ENCODE results near the gene MYO18A. TPM values are rescaled to one million over a fixed set of nuclear protein-coding genes. Genes with fewer than 3 reads are reported as not detected.

Gene MYO18A
- total RNA-seq, 1 experiment from 2014 or later, result 13.3 TPM

GRCh38 chr17:29138184-29138955 lies 41.8 kb downstream of the MYO18A start:
- DNase-seq (ENCODE audit: low read depth), result peak; percentile 64
- in situ Hi-C loops (cut with HindIII; ENCODE audit: low pct_unique_long_range_greater_than_20kb, low sequenced_read_pairs), result no loop called here

- no peak for DNase-seq (ENCODE audit: low read depth)
- in situ Hi-C loops (cut with HindIII; ENCODE audit: low pct_unique_long_range_greater_than_20kb, low sequenced_read_pairs), result no loop called here
These were observed 43.0 kb downstream of the MYO18A start for GRCh38 chr17:29136998-29137730.

- in situ Hi-C loops (cut with HindIII; ENCODE audit: low pct_unique_long_range_greater_than_20kb, low sequenced_read_pairs), result no loop called here
- DNase-seq (ENCODE audit: low read depth), result no peak
These were observed 44.7 kb downstream of the MYO18A start for GRCh38 chr17:29135464-29135863.

- in situ Hi-C loops (cut with HindIII; ENCODE audit: low pct_unique_long_range_greater_than_20kb, low sequenced_read_pairs), result no loop called here
- peak; percentile 59 for DNase-seq (ENCODE audit: low read depth)
These were observed 47.0 kb downstream of the MYO18A start for GRCh38 chr17:29133121-29133713.

- in situ Hi-C loops (cut with HindIII; ENCODE audit: low pct_unique_long_range_greater_than_20kb, low sequenced_read_pairs), result no loop called here
- DNase-seq (ENCODE audit: low read depth), result no peak
These were observed 48.1 kb downstream of the MYO18A start for GRCh38 chr17:29131814-29132682.

- no peak for DNase-seq (ENCODE audit: low read depth)
- in situ Hi-C loops (cut with HindIII; ENCODE audit: low pct_unique_long_range_greater_than_20kb, low sequenced_read_pairs), result no loop called here
These were observed 50.5 kb downstream of the MYO18A start for GRCh38 chr17:29129731-29130130.

- in situ Hi-C loops (cut with HindIII; ENCODE audit: low pct_unique_long_range_greater_than_20kb, low sequenced_read_pairs), result no loop called here
- DNase-seq (ENCODE audit: low read depth), result no peak
These were observed 52.4 kb downstream of the MYO18A start for GRCh38 chr17:29127840-29128239.

GRCh38 chr17:29126268-29126930 lies 53.8 kb downstream of the MYO18A start:
- in situ Hi-C loops (cut with HindIII; ENCODE audit: low pct_unique_long_range_greater_than_20kb, low sequenced_read_pairs), result no loop called here
- no peak for DNase-seq (ENCODE audit: low read depth)

GRCh38 chr17:29125651-29126050 lies 54.5 kb downstream of the MYO18A start:
- DNase-seq (ENCODE audit: low read depth), result no peak
- in situ Hi-C loops (cut with HindIII; ENCODE audit: low pct_unique_long_range_greater_than_20kb, low sequenced_read_pairs), result no loop called here

GRCh38 chr17:29124925-29125273 lies 55.3 kb downstream of the MYO18A start:
- no peak for DNase-seq (ENCODE audit: low read depth)
- in situ Hi-C loops (cut with HindIII; ENCODE audit: low pct_unique_long_range_greater_than_20kb, low sequenced_read_pairs), result no loop called here

GRCh38 chr17:29124135-29124924 lies 55.9 kb downstream of the MYO18A start:
- in situ Hi-C loops (cut with HindIII; ENCODE audit: low pct_unique_long_range_greater_than_20kb, low sequenced_read_pairs), result no loop called here
- DNase-seq (ENCODE audit: low read depth), result peak; percentile 48

GRCh38 chr17:29123111-29123510 lies 57.1 kb downstream of the MYO18A start:
- no peak for DNase-seq (ENCODE audit: low read depth)
- in situ Hi-C loops (cut with HindIII; ENCODE audit: low pct_unique_long_range_greater_than_20kb, low sequenced_read_pairs), result no loop called here

- in situ Hi-C loops (cut with HindIII; ENCODE audit: low pct_unique_long_range_greater_than_20kb, low sequenced_read_pairs), result no loop called here
- no peak for DNase-seq (ENCODE audit: low read depth)
These were observed 58.8 kb downstream of the MYO18A start for GRCh38 chr17:29121442-29121841.

- DNase-seq (ENCODE audit: low read depth), result no peak
- in situ Hi-C loops (cut with HindIII; ENCODE audit: low pct_unique_long_range_greater_than_20kb, low sequenced_read_pairs), result no loop called here
These were observed 59.8 kb downstream of the MYO18A start for GRCh38 chr17:29120433-29120832.

GRCh38 chr17:29119265-29119664 lies 60.9 kb downstream of the MYO18A start:
- in situ Hi-C loops (cut with HindIII; ENCODE audit: low pct_unique_long_range_greater_than_20kb, low sequenced_read_pairs), result no loop called here

GRCh38 chr17:29116804-29117753 lies 63.1 kb downstream of the MYO18A start:
- in situ Hi-C loops (cut with HindIII; ENCODE audit: low pct_unique_long_range_greater_than_20kb, low sequenced_read_pairs), result no loop called here
- peak; percentile 35 for DNase-seq (ENCODE audit: low read depth)

More at GRCh38 chr17:29119265-29119664, 60.9 kb downstream of the MYO18A start:
- no peak for DNase-seq (ENCODE audit: low read depth)

Data from Caki2 (cell line).